NB4 (cell line): ENCODE measurements around the gene REEP3.

ENCODE experiments used
- DNase-seq: peaks from one replicate; pipeline ENCODE4 v3.0.0; 2010; ENCODE audit warnings: low read depth
- H3K4me3 ChIP-seq: one replicate; pipeline ENCODE4 v1.5.1; 2011; ENCODE audit warnings: mild to moderate bottlenecking, low read depth, low read length, moderate library complexity
- CTCF ChIP-seq: IDR thresholded peaks from one replicate; pipeline ENCODE4 v1.5.1; 2012; ENCODE audit warnings: low read depth, low read length
- MAX ChIP-seq: IDR thresholded peaks from 2 replicates; pipeline ENCODE4 v1.6.1; 2011; ENCODE audit warnings: low read depth, low read length
- MYC ChIP-seq: IDR thresholded peaks from 2 replicates; pipeline ENCODE4 v1.6.1; 2011; ENCODE audit warnings: low read depth, low read length
- POLR2A ChIP-seq: IDR thresholded peaks from 2 replicates; pipeline ENCODE4 v1.6.1; 2011; ENCODE audit warnings: mild to moderate bottlenecking; ENCODE audit not compliant: insufficient read length; ENCODE audit errors: extremely low read depth

REEP3 gene

GRCh38 chr10:63522995-63523394 lies 1.8 kb downstream of the REEP3 start:
- TF ChIP-seq MAX, result no peak
- TF ChIP-seq CTCF, result no peak
- no peak for TF ChIP-seq POLR2A
- TF ChIP-seq MYC, result no peak
- DNase-seq, result no peak
- peak overlapping the region; percentile 86 for H3K4me3 ChIP-seq

GRCh38 chr10:63525021-63525420 lies 3.8 kb downstream of the REEP3 start:
- TF ChIP-seq CTCF (no peak), MAX (no peak), POLR2A (no peak), MYC (no peak)
- DNase-seq, result no peak
- no peak overlapping the region for H3K4me3 ChIP-seq

- DNase-seq, result no peak
- TF ChIP-seq MAX (no peak), POLR2A (no peak), MYC (no peak), CTCF (no peak)
- no peak overlapping the region for H3K4me3 ChIP-seq
Measured at GRCh38 chr10:63527401-63527800, 6.2 kb downstream of the REEP3 start.

GRCh38 chr10:63528084-63528744 lies 7.0 kb downstream of the REEP3 start:
- no peak for TF ChIP-seq CTCF
- TF ChIP-seq POLR2A, result no peak
- no peak for TF ChIP-seq MYC
- TF ChIP-seq MAX, result no peak

GRCh38 chr10:63530409-63530808 lies 9.2 kb downstream of the REEP3 start:
- no peak overlapping the region for H3K4me3 ChIP-seq
- no peak for DNase-seq
- TF ChIP-seq MAX (no peak), CTCF (no peak), MYC (no peak), POLR2A (no peak)

More at GRCh38 chr10:63528084-63528744, 7.0 kb downstream of the REEP3 start:
- no peak for DNase-seq
- H3K4me3 ChIP-seq, result no peak overlapping the region
